ENCODE measurements around the gene EXOC2. TPM values are rescaled to one million over a fixed set of nuclear protein-coding genes. Genes with fewer than 3 reads are reported as not detected.

The EXOC2 gene
- total and polyA plus RNA-seq, 5 donors from 2014 or later = 33.1 to 43.6 (median 38.9) TPM

DNA sequence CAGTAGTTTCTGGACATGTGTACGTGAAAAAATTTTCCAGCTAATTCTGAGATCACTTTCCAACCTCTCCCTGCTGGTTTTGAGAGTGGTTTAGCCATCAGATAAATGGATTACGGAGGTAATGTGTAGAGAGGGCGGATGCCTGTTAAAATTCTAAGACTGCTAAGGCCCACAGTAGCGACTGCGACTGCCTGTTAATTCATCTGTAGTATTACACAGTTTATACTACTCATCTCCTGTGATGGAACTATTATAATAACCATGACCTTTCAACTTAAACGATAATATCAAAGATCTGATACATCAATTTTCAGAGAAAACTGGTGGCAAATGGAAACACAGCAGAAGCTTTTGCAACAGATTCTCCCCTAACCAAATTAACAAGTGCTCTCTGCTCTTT is 199.1 kb downstream of the EXOC2 start:
- H3K4me3 ChIP-seq (ENCODE audit: low read depth, low read length) = peak overlapping the region; percentile 39
- peaks cover 65 to 87% (median 75%) of the 10 kb centered on the region in 4 donors for H3K4me1 Mint-ChIP-seq
- H3K36me3 ChIP-seq (ENCODE audit: control insufficient read depth, insufficient read depth, low read length) = peaks cover 10% of the 10 kb centered on the region
- H3K27ac ChIP-seq (ENCODE audit: insufficient read depth, low read length, poor library complexity, severe bottlenecking) = peak overlapping the region; percentile 66
- no peaks in the 10 kb centered on the region for H3K9me3 ChIP-seq (ENCODE audit: control insufficient read depth in 2 of 2, low read length in 2 of 2)
- H3K27ac Mint-ChIP-seq = peak overlapping the region; percentile 77 to 94 (median 93)
- H3K4me1 ChIP-seq (ENCODE audit: control insufficient read depth, insufficient read depth, low read length, poor library complexity, severe bottlenecking) = peaks cover 65% of the 10 kb centered on the region
- no peaks in the 10 kb centered on the region for H3K9me3 Mint-ChIP-seq
- no peak for DNase-seq
- ATAC-seq (ENCODE audit: low read depth in 2 of 2) = no peak
- H3K36me3 Mint-ChIP-seq = peaks cover 17% of the 10 kb centered on the region
- peak overlapping the region; percentile 51 to 66 (median 64) for H3K4me3 Mint-ChIP-seq
- no peaks in the 10 kb centered on the region for H3K27me3 ChIP-seq (ENCODE audit: control insufficient read depth, insufficient read depth, low read length)
- H3K27me3 Mint-ChIP-seq = no peaks in the 10 kb centered on the region

DNA sequence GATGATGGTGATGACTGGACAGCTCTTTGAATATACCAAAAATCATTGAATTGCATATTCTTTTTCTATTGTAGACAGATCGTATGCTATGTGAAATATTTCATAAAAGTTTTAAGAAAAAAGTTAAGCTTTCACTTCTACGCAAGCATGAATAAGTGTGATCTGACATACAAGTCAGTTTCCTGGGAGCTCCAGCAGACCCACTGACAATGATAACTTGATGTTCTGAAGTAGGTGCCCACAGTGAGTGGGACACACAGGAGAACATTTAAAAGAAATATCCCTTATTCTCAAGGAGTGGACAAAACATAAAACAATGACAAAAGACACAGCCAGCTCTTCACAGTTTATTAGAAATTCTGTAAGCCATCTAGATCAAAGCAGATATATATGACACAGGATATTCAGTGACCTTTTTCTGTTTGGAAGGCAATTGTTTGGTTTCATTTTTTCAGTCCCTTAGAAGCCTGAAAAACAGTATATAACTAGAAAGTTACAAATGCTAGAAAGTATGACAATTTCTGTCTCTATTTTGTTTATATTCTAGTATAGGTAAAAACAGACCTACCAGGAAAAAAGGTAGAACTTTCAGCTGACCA is 200.0 kb downstream of the EXOC2 start:
- Mint-ChIP-seq H3K27me3 (no peaks in the 10 kb centered on the region), H3K4me1 (peaks cover 59 to 85% (median 70%) of the 10 kb centered on the region in 4 donors), H3K4me3 (peak overlapping the region; percentile 32 to 66 (median 53)), H3K36me3 (peaks cover 17% of the 10 kb centered on the region), H3K9me3 (no peaks in the 10 kb centered on the region), H3K27ac (peak overlapping the region; percentile 77 to 94 (median 93))
- peaks cover 14% of the 10 kb centered on the region for H3K36me3 ChIP-seq (ENCODE audit: control insufficient read depth, insufficient read depth, low read length)
- H3K4me3 ChIP-seq (ENCODE audit: low read depth, low read length) = peak overlapping the region; percentile 39
- DNase-seq = peak in 1 of 3 donors; percentile 52
- H3K4me1 ChIP-seq (ENCODE audit: control insufficient read depth, insufficient read depth, low read length, poor library complexity, severe bottlenecking) = peaks cover 64% of the 10 kb centered on the region
- H3K9me3 ChIP-seq (ENCODE audit: control insufficient read depth in 2 of 2, low read length in 2 of 2) = no peaks in the 10 kb centered on the region
- H3K27me3 ChIP-seq (ENCODE audit: control insufficient read depth, insufficient read depth, low read length) = no peaks in the 10 kb centered on the region
- ATAC-seq (ENCODE audit: low read depth in 2 of 2) = peak; percentile 31 to 35
- peak overlapping the region; percentile 66 for H3K27ac ChIP-seq (ENCODE audit: insufficient read depth, low read length, poor library complexity, severe bottlenecking)

DNA sequence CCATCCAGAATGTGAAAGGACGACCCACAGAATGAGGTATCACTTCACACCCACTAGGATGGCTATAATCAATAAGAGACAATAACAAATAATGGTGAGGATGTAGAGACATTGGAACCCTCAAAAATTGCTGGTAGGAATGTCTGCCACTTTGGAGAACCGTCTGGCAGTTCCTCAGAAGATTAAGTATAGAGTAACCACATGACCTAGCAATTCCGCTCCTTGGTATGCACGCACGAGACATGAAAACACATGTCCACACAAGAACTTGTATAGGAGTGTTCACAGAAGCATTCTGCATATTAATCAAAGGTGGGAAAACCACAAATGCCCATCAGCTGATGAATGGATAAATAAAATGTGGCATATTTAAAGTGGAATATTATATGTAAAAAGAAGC is 200.8 kb downstream of the EXOC2 start:
- Mint-ChIP-seq H3K27ac (peak overlapping the region in 2 of 3 donors; percentile 77 to 94), H3K4me3 (peak overlapping the region in 3 of 4 donors; percentile 32 to 63 (median 53)), H3K4me1 (peaks cover 59 to 81% (median 68%) of the 10 kb centered on the region in 4 donors), H3K9me3 (no peaks in the 10 kb centered on the region), H3K36me3 (peaks cover 15% of the 10 kb centered on the region), H3K27me3 (no peaks in the 10 kb centered on the region)
- no peaks in the 10 kb centered on the region for H3K9me3 ChIP-seq (ENCODE audit: control insufficient read depth in 2 of 2, low read length in 2 of 2)
- H3K27ac ChIP-seq (ENCODE audit: insufficient read depth, low read length, poor library complexity, severe bottlenecking) = peak overlapping the region; percentile 66
- no peak for ATAC-seq (ENCODE audit: low read depth in 2 of 2)
- DNase-seq = no peak
- H3K4me1 ChIP-seq (ENCODE audit: control insufficient read depth, insufficient read depth, low read length, poor library complexity, severe bottlenecking) = peaks cover 58% of the 10 kb centered on the region
- peak overlapping the region; percentile 39 for H3K4me3 ChIP-seq (ENCODE audit: low read depth, low read length)
- no peaks in the 10 kb centered on the region for H3K27me3 ChIP-seq (ENCODE audit: control insufficient read depth, insufficient read depth, low read length)
- H3K36me3 ChIP-seq (ENCODE audit: control insufficient read depth, insufficient read depth, low read length) = peaks cover 17% of the 10 kb centered on the region

DNA sequence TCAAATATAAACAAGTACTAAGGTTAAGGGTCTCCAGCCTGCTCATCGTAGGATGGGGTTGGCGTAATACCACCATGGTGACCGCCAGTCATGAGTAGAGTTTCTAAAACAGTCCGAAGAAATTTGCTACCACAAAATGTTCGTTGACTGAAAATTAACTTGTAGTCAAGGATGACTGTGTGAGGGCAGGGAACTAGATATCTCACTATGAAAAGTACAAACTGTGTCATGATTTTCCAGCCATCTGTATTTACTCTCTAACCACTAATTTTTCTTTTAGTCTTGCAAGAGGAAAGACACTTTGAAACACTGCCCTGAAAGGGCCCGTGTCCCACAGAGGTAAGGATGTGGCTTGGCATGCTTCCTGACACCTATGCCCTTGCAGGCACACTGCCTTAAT is 201.7 kb downstream of the EXOC2 start:
- H3K9me3 ChIP-seq (ENCODE audit: control insufficient read depth in 2 of 2, low read length in 2 of 2) = no peaks in the 10 kb centered on the region
- Mint-ChIP-seq H3K4me3 (peak overlapping the region; percentile 34 to 79 (median 65)), H3K27ac (peak overlapping the region; percentile 43 to 77 (median 72)), H3K36me3 (peaks cover 19% of the 10 kb centered on the region), H3K9me3 (no peaks in the 10 kb centered on the region), H3K4me1 (peaks cover 59 to 78% (median 68%) of the 10 kb centered on the region in 4 donors), H3K27me3 (no peaks in the 10 kb centered on the region)
- H3K27me3 ChIP-seq (ENCODE audit: control insufficient read depth, insufficient read depth, low read length) = no peaks in the 10 kb centered on the region
- peaks cover 58% of the 10 kb centered on the region for H3K4me1 ChIP-seq (ENCODE audit: control insufficient read depth, insufficient read depth, low read length, poor library complexity, severe bottlenecking)
- peak in 1 of 2 donors; percentile 28 for ATAC-seq (ENCODE audit: low read depth in 2 of 2)
- peak overlapping the region; percentile 54 for H3K4me3 ChIP-seq (ENCODE audit: low read depth, low read length)
- DNase-seq = peak in 1 of 3 donors; percentile 66
- H3K36me3 ChIP-seq (ENCODE audit: control insufficient read depth, insufficient read depth, low read length) = peaks cover 23% of the 10 kb centered on the region
- peak overlapping the region; percentile 56 for H3K27ac ChIP-seq (ENCODE audit: insufficient read depth, low read length, poor library complexity, severe bottlenecking)

DNA sequence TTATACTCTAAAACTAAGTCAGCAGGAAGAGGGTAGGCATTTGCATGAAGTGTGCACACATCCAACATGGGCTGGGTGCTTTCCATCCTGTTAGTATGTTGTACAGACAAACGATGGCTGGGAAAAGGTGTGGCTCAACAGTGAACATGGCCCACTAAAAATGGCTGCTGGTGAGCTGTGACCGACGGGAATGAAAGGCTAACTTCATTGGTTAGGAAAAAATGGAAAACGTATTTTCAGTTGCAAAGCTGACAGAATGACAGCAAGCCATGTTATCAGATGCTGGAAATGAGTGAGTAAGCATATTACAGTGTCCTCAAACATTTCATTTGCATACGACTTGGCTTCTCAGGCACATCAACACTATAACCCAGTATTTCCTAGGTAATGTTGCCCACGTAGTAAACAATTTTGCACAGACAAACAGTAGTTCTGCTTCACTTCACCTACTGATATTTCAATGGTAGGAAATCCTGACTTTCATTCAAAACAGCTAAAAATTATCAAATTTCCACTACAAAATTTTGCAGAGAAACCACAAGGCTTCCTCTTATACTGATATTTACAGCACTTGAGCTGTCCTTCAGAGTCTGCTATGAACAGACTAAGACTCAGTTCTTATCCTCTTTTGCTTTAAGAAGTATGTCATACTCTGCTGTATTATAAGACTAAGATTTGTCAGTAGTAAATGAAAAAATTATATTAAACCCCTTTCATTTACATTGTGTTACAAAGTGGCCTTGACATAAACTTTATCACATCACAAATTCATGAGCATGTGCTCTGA is 202.5 kb downstream of the EXOC2 start:
- Histone ChIP-seq H3K4me1 (ENCODE audit: control insufficient read depth, insufficient read depth, low read length, poor library complexity, severe bottlenecking) (peaks cover 58% of the 10 kb centered on the region), H3K4me3 (ENCODE audit: low read depth, low read length) (peak overlapping the region; percentile 54), H3K27ac (ENCODE audit: insufficient read depth, low read length, poor library complexity, severe bottlenecking) (peak overlapping the region; percentile 56), H3K9me3 (ENCODE audit: control insufficient read depth in 2 of 2, low read length in 2 of 2) (no peaks in the 10 kb centered on the region), H3K36me3 (ENCODE audit: control insufficient read depth, insufficient read depth, low read length) (peaks cover 24% of the 10 kb centered on the region), H3K27me3 (ENCODE audit: control insufficient read depth, insufficient read depth, low read length) (no peaks in the 10 kb centered on the region)
- H3K9me3 Mint-ChIP-seq = no peaks in the 10 kb centered on the region
- ATAC-seq (ENCODE audit: low read depth in 2 of 2) (peak; percentile 58 to 63), DNase-seq (peak in 1 of 3 donors; percentile 49)
- peaks cover 53 to 70% (median 62%) of the 10 kb centered on the region in 4 donors for H3K4me1 Mint-ChIP-seq
- H3K4me3 Mint-ChIP-seq = peak overlapping the region; percentile 34 to 79 (median 65)
- no peaks in the 10 kb centered on the region for H3K27me3 Mint-ChIP-seq
- H3K36me3 Mint-ChIP-seq = peaks cover 16% of the 10 kb centered on the region
- peak overlapping the region; percentile 72 to 79 (median 77) for H3K27ac Mint-ChIP-seq

DNA sequence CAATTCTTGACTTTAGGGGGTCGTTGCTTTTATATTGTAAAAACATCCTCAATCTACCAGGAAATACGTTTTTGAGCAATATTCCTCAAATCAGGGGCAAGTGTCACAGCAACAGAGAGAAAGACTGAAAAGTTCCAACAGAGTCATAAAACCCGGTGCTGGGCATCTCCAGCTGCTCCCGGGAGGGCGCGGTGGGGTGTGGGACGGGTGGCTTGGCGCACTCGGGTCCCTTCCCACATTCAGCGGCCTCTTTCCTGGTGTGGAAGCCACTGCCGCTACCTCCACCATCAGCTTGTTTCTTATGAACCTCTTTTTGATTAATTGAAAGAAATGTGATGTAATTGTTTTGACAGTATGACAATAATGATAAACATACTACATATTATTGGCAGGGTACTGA is 203.2 kb downstream of the EXOC2 start:
- H3K27me3 ChIP-seq (ENCODE audit: control insufficient read depth, insufficient read depth, low read length) = no peaks in the 10 kb centered on the region
- Mint-ChIP-seq H3K4me3 (peak overlapping the region; percentile 34 to 79 (median 64)), H3K27ac (peak overlapping the region; percentile 72 to 79 (median 77)), H3K4me1 (peaks cover 53 to 66% (median 60%) of the 10 kb centered on the region in 4 donors), H3K9me3 (no peaks in the 10 kb centered on the region), H3K27me3 (no peaks in the 10 kb centered on the region), H3K36me3 (peaks cover 14% of the 10 kb centered on the region)
- H3K4me3 ChIP-seq (ENCODE audit: low read depth, low read length) = peak overlapping the region; percentile 54
- H3K4me1 ChIP-seq (ENCODE audit: control insufficient read depth, insufficient read depth, low read length, poor library complexity, severe bottlenecking) = peaks cover 53% of the 10 kb centered on the region
- no peaks in the 10 kb centered on the region for H3K9me3 ChIP-seq (ENCODE audit: control insufficient read depth in 2 of 2, low read length in 2 of 2)
- no peak for DNase-seq
- no peak overlapping the region for H3K27ac ChIP-seq (ENCODE audit: insufficient read depth, low read length, poor library complexity, severe bottlenecking)
- H3K36me3 ChIP-seq (ENCODE audit: control insufficient read depth, insufficient read depth, low read length) = peaks cover 29% of the 10 kb centered on the region
- no peak for ATAC-seq (ENCODE audit: low read depth in 2 of 2)

DNA sequence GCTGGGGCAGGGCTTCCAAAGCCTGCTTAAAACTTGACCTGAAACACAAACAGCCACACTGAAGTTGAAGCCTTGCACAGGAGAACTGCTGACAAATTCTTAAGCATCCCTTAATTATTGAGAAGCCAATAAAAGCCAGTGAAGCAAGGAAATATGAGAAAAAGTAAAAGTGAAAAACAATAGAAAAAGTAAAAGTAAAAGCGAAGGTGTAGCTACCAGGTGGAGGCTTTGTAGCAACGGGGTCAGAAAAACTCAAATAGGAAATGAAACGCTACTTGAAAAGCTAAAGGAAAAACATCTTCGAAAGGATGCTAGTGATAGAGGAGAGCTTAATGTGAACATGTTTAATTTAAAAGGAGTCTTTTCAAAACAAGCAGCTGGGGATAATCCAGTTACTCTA is 203.9 kb downstream of the EXOC2 start:
- Histone ChIP-seq H3K36me3 (ENCODE audit: control insufficient read depth, insufficient read depth, low read length) (peaks cover 34% of the 10 kb centered on the region), H3K27me3 (ENCODE audit: control insufficient read depth, insufficient read depth, low read length) (no peaks in the 10 kb centered on the region), H3K4me3 (ENCODE audit: low read depth, low read length) (peak overlapping the region; percentile 34), H3K4me1 (ENCODE audit: control insufficient read depth, insufficient read depth, low read length, poor library complexity, severe bottlenecking) (peaks cover 45% of the 10 kb centered on the region), H3K27ac (ENCODE audit: insufficient read depth, low read length, poor library complexity, severe bottlenecking) (peak overlapping the region; percentile 26), H3K9me3 (ENCODE audit: control insufficient read depth in 2 of 2, low read length in 2 of 2) (no peaks in the 10 kb centered on the region)
- Mint-ChIP-seq H3K4me3 (peak overlapping the region in 3 of 4 donors; percentile 34 to 65 (median 63)), H3K9me3 (no peaks in the 10 kb centered on the region), H3K36me3 (peaks cover 14% of the 10 kb centered on the region), H3K27me3 (no peaks in the 10 kb centered on the region), H3K27ac (peak overlapping the region; percentile 77 to 83 (median 79)), H3K4me1 (peaks cover 55 to 66% (median 59%) of the 10 kb centered on the region in 4 donors)
- DNase-seq (peak in 1 of 3 donors; percentile 62), ATAC-seq (ENCODE audit: low read depth in 2 of 2) (no peak)
